ENCODE data around the gene VSX1. TPM values are rescaled to one million over a fixed set of nuclear protein-coding genes. Genes with fewer than 3 reads are reported as not detected.

VSX1 gene
- polyA plus RNA-seq, 1 donor: 0.03 TPM

- peaks cover 45% of the 10 kb centered on the region for H3K4me1 ChIP-seq (ENCODE audit: control insufficient read depth, insufficient read depth, low read length)
- no peaks in the 10 kb centered on the region for H3K27me3 ChIP-seq (ENCODE audit: control insufficient read depth, insufficient read depth, low read length)
- DNase-seq: peak; percentile 52 to 55
- H3K27ac ChIP-seq (ENCODE audit: low read length): peak overlapping the region; percentile 97
- no CpG with 5 or more reads among the region's 16 CpGs for WGBS (ENCODE audit: insufficient coverage, low lambda C conversion rate)
- H3K9me3 ChIP-seq (ENCODE audit: control insufficient read depth, low read depth, low read length): no peaks in the 10 kb centered on the region
- no peak overlapping the region for H3K4me3 ChIP-seq (ENCODE audit: low read length)
- peaks cover 38% of the 10 kb centered on the region for H3K36me3 ChIP-seq (ENCODE audit: control insufficient read depth, insufficient read depth, low read length)
Measured at GRCh38 chr20:25052255-25053194, 29.4 kb downstream of the VSX1 start.

DNA sequence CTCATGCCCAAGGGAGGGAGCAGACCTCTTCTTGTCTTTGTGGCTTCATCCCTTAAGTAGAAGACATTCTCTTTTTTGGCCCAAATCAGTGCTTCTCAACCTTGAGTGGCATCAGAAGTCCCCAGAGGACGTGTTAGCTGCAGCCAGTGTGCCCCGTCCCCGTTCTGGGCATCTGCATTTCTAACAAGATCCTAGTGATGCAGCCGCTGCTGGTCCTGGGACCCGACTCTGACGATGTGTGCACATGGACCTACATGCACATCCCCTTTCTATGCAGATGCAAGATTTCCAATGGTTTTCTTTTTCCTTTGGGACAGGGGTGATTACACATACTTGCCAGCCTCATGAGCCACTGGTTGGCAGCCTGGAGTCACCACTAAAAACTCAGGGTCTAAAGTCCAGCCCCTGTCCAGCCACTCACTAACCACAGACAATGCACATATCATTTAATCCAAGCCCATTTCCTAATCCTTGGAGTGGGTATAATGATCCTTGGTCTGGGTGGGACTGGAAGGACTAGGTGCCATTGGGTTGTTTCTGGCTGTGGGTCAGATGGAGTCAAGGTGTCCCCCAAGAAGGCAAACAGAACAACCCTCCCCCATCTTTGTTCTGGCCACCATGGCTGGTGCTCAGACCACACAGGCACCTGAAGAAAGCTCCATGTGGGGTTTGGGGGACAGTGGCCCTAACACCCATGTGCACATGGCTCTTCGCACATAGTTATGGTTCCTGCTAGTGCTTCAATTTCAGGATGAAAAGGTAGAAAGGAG, 30.4 kb downstream of the VSX1 start:
- no peaks in the 10 kb centered on the region for H3K9me3 ChIP-seq (ENCODE audit: control insufficient read depth, low read depth, low read length)
- peaks cover 45% of the 10 kb centered on the region for H3K4me1 ChIP-seq (ENCODE audit: control insufficient read depth, insufficient read depth, low read length)
- peak overlapping the region; percentile 30 for H3K27ac ChIP-seq (ENCODE audit: low read length)
- no peak overlapping the region for H3K4me3 ChIP-seq (ENCODE audit: low read length)
- WGBS (ENCODE audit: insufficient coverage, low lambda C conversion rate): 100% methylated on average over 1 of the region's 7 CpGs
- no peaks in the 10 kb centered on the region for H3K27me3 ChIP-seq (ENCODE audit: control insufficient read depth, insufficient read depth, low read length)
- peaks cover 47% of the 10 kb centered on the region for H3K36me3 ChIP-seq (ENCODE audit: control insufficient read depth, insufficient read depth, low read length)
- DNase-seq: no peak

GRCh38 chr20:25050501-25051350, 31.2 kb downstream of the VSX1 start:
- H3K4me3 ChIP-seq (ENCODE audit: low read length): no peak overlapping the region
- peaks cover 44% of the 10 kb centered on the region for H3K4me1 ChIP-seq (ENCODE audit: control insufficient read depth, insufficient read depth, low read length)
- no CpG with 5 or more reads among the region's 17 CpGs for WGBS (ENCODE audit: insufficient coverage, low lambda C conversion rate)
- H3K27ac ChIP-seq (ENCODE audit: low read length): no peak overlapping the region
- no peak for DNase-seq
- H3K27me3 ChIP-seq (ENCODE audit: control insufficient read depth, insufficient read depth, low read length): no peaks in the 10 kb centered on the region
- H3K36me3 ChIP-seq (ENCODE audit: control insufficient read depth, insufficient read depth, low read length): peaks cover 53% of the 10 kb centered on the region
- H3K9me3 ChIP-seq (ENCODE audit: control insufficient read depth, low read depth, low read length): no peaks in the 10 kb centered on the region

DNA sequence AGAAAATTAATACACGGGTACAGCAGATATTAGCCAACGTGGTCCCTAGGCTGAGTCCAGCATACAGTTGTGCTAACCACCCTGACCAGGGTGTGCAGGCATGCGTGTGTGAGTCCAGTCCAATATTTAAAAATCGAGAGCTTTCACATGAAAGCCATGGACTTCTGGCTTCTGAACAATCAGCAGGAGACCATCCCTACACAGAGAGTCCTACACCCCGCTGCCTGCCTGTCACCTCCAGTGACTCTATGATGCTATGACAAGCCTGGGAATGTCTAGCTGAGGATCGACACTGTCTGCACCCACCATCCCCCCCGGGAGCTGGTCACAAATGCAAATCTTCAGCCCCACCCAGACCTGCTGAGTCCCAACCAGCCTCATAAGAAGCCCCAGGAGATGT, 31.9 kb downstream of the VSX1 start:
- no CpG with 5 or more reads among the region's 7 CpGs for WGBS (ENCODE audit: insufficient coverage, low lambda C conversion rate)
- H3K9me3 ChIP-seq (ENCODE audit: control insufficient read depth, low read depth, low read length): no peaks in the 10 kb centered on the region
- no peaks in the 10 kb centered on the region for H3K27me3 ChIP-seq (ENCODE audit: control insufficient read depth, insufficient read depth, low read length)
- DNase-seq: no peak
- peaks cover 53% of the 10 kb centered on the region for H3K36me3 ChIP-seq (ENCODE audit: control insufficient read depth, insufficient read depth, low read length)
- H3K27ac ChIP-seq (ENCODE audit: low read length): no peak overlapping the region
- peaks cover 37% of the 10 kb centered on the region for H3K4me1 ChIP-seq (ENCODE audit: control insufficient read depth, insufficient read depth, low read length)
- H3K4me3 ChIP-seq (ENCODE audit: low read length): no peak overlapping the region

GRCh38 chr20:25049261-25050060, 32.5 kb downstream of the VSX1 start:
- 80% methylated on average over 4 of the region's 16 CpGs for WGBS (ENCODE audit: insufficient coverage, low lambda C conversion rate)
- Histone ChIP-seq H3K4me1 (ENCODE audit: control insufficient read depth, insufficient read depth, low read length) (peaks cover 31% of the 10 kb centered on the region), H3K4me3 (ENCODE audit: low read length) (no peak overlapping the region), H3K36me3 (ENCODE audit: control insufficient read depth, insufficient read depth, low read length) (peaks cover 59% of the 10 kb centered on the region), H3K27me3 (ENCODE audit: control insufficient read depth, insufficient read depth, low read length) (no peaks in the 10 kb centered on the region), H3K27ac (ENCODE audit: low read length) (no peak overlapping the region), H3K9me3 (ENCODE audit: control insufficient read depth, low read depth, low read length) (no peaks in the 10 kb centered on the region)
- no peak for DNase-seq

- no CpG with 5 or more reads among the region's 8 CpGs for WGBS (ENCODE audit: insufficient coverage, low lambda C conversion rate)
- H3K27me3 ChIP-seq (ENCODE audit: control insufficient read depth, insufficient read depth, low read length): no peaks in the 10 kb centered on the region
- H3K4me1 ChIP-seq (ENCODE audit: control insufficient read depth, insufficient read depth, low read length): peaks cover 24% of the 10 kb centered on the region
- no peak overlapping the region for H3K27ac ChIP-seq (ENCODE audit: low read length)
- no peak for DNase-seq
- no peak overlapping the region for H3K4me3 ChIP-seq (ENCODE audit: low read length)
- peaks cover 67% of the 10 kb centered on the region for H3K36me3 ChIP-seq (ENCODE audit: control insufficient read depth, insufficient read depth, low read length)
- no peaks in the 10 kb centered on the region for H3K9me3 ChIP-seq (ENCODE audit: control insufficient read depth, low read depth, low read length)
Measured at GRCh38 chr20:25048519-25048952, 33.4 kb downstream of the VSX1 start.

DNA sequence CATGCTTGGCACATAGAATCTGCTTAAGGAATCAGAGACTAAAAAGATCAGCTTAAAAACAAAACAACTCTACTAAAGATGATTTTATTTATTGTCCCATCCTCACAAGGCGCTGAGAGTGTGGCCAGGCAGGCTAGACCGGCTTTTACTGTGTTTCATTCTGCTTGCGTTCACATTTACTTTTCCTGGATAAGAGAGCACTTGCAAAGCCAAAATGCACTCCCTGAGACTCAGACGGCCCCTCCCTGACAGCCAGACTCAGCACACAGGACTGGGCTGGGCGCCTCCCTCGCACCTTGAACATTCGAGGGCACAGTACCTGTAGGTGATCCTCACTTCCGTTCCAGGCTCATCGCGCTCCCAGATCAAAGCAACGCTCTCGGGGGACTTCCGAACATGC, 34.2 kb downstream of the VSX1 start:
- Histone ChIP-seq H3K9me3 (ENCODE audit: control insufficient read depth, low read depth, low read length) (no peaks in the 10 kb centered on the region), H3K27ac (ENCODE audit: low read length) (no peak overlapping the region), H3K4me3 (ENCODE audit: low read length) (no peak overlapping the region), H3K4me1 (ENCODE audit: control insufficient read depth, insufficient read depth, low read length) (peaks cover 26% of the 10 kb centered on the region), H3K27me3 (ENCODE audit: control insufficient read depth, insufficient read depth, low read length) (no peaks in the 10 kb centered on the region), H3K36me3 (ENCODE audit: control insufficient read depth, insufficient read depth, low read length) (peaks cover 67% of the 10 kb centered on the region)
- no peak for DNase-seq
- WGBS (ENCODE audit: insufficient coverage, low lambda C conversion rate): no CpG with 5 or more reads among the region's 13 CpGs

DNA sequence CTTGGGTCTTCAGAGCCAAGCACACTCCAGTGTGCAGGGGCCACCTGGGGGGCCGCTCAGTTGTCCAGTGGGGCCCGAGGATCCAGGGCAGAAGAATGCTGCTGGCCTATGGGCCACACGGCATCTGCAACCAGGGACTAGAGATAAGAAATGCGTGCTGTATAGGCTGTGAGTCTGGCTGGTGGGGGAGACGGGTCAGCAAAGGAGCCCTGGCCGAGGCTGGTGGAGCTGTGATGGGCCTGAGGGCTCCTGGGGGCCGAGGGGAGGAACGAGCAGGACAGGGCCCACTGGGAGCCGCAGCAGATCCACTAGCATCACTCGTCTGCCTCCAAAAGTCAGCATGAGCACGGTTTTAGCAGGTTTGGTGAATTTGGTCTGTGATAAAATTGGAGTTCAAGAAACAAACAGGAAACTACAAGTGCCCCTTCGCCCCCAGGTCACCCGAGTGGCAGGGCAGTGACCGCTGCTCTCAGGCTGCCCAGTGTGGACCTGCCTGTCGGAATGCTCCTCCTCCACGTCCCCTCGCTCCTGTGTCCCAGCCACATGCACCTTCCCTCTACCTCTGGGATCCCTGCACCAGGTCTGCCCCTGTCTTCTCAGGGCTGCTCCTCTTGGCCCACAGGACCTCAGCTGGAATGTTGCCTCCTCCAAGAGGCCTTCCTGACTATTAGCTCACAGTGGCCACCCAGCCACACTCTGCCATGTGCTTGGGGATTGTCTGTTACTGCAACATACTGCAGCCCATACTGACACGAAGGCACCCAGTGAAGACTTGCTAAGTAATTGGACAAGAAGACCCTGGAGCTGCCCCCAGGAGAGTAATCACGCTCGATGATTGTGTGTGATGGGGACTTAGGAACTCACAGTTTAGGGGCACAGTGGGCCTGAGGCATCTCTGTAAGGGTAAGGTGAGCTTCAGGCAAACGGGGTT, 34.9 kb downstream of the VSX1 start:
- Histone ChIP-seq H3K4me3 (ENCODE audit: low read length) (no peak overlapping the region), H3K27ac (ENCODE audit: low read length) (no peak overlapping the region), H3K4me1 (ENCODE audit: control insufficient read depth, insufficient read depth, low read length) (peaks cover 27% of the 10 kb centered on the region), H3K36me3 (ENCODE audit: control insufficient read depth, insufficient read depth, low read length) (peaks cover 72% of the 10 kb centered on the region), H3K27me3 (ENCODE audit: control insufficient read depth, insufficient read depth, low read length) (no peaks in the 10 kb centered on the region), H3K9me3 (ENCODE audit: control insufficient read depth, low read depth, low read length) (no peaks in the 10 kb centered on the region)
- no peak for DNase-seq
- no CpG with 5 or more reads among the region's 21 CpGs for WGBS (ENCODE audit: insufficient coverage, low lambda C conversion rate)

- no CpG with 5 or more reads among the region's 14 CpGs for WGBS (ENCODE audit: insufficient coverage, low lambda C conversion rate)
- H3K27me3 ChIP-seq (ENCODE audit: control insufficient read depth, insufficient read depth, low read length): no peaks in the 10 kb centered on the region
- DNase-seq: no peak
- no peak overlapping the region for H3K27ac ChIP-seq (ENCODE audit: low read length)
- peaks cover 24% of the 10 kb centered on the region for H3K4me1 ChIP-seq (ENCODE audit: control insufficient read depth, insufficient read depth, low read length)
- no peaks in the 10 kb centered on the region for H3K9me3 ChIP-seq (ENCODE audit: control insufficient read depth, low read depth, low read length)
- no peak overlapping the region for H3K4me3 ChIP-seq (ENCODE audit: low read length)
- H3K36me3 ChIP-seq (ENCODE audit: control insufficient read depth, insufficient read depth, low read length): peaks cover 72% of the 10 kb centered on the region
Measured at GRCh38 chr20:25046181-25046641, 35.7 kb downstream of the VSX1 start.
